Measurements from ENCODE around the gene GPR83. TPM values are rescaled to one million over a fixed set of nuclear protein-coding genes. Genes with fewer than 3 reads are reported as not detected.
A peak's percentile ranks its signal among the peaks of the same experiment; 100 is the strongest.

The GPR83 gene
- total and polyA plus RNA-seq, 5 donors from 2014 or later: 0.14 to 0.24 (median 0.15) TPM; not detected in 2

DNA sequence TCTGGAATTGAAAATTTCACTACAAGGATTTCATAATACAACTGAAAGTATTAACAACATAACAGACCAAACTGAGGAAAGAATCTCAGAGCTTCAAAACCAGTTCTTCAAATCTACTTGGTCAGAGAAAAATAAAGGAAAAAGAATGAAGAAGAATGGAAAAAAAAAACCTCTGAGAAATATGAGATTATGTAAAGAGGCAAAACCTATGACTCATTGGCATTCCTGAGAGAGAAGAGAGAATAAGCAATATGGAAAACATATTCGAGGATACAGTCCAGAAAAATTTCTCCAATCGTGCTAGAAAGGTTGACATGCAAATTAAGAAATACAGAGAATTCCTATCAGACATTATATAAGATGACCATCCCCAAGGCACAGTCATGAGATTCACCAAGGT is 23.4 kb upstream of the GPR83 start:
- Histone ChIP-seq H3K27ac (ENCODE audit: insufficient read depth, low read length, poor library complexity, severe bottlenecking) (no peak overlapping the region), H3K4me3 (ENCODE audit: low read depth, low read length) (no peak overlapping the region), H3K27me3 (ENCODE audit: control insufficient read depth, insufficient read depth, low read length) (no peaks in the 10 kb centered on the region), H3K36me3 (ENCODE audit: control insufficient read depth, insufficient read depth, low read length) (peaks cover 57% of the 10 kb centered on the region), H3K9me3 (ENCODE audit: control insufficient read depth in 2 of 2, low read length in 2 of 2) (no peaks in the 10 kb centered on the region), H3K4me1 (ENCODE audit: control insufficient read depth, insufficient read depth, low read length, poor library complexity, severe bottlenecking) (no peaks in the 10 kb centered on the region)
- no peak overlapping the region for H3K27ac Mint-ChIP-seq
- DNase-seq (no peak), ATAC-seq (ENCODE audit: low read depth in 2 of 2) (no peak)
- no peaks in the 10 kb centered on the region for H3K27me3 Mint-ChIP-seq
- H3K4me1 Mint-ChIP-seq: peaks cover 0 to 11% (median 9%) of the 10 kb centered on the region in 4 donors
- H3K4me3 Mint-ChIP-seq: no peak overlapping the region
- H3K9me3 Mint-ChIP-seq: peaks cover 0 to 6% (median 3%) of the 10 kb centered on the region in 7 donors
- H3K36me3 Mint-ChIP-seq: peaks cover 67% of the 10 kb centered on the region

DNA sequence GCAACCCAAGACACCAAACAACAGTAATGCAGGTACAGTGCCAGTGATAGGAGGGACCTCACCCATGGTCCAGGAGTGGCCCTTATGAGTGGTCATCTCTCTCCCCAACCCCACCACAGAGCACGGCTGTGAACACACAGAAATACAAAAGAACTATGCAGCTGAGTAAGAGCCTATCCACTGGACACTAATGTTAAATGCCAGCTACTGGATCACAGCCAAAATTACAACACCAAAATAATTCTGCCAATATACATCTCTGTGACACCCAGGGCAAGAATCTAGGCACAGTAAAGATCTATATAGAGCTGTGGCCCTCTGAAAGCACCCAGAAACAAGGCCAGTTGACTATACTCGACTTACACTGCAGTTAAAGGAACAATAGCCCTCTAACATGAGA is 22.8 kb upstream of the GPR83 start:
- no peaks in the 10 kb centered on the region for H3K27me3 ChIP-seq (ENCODE audit: control insufficient read depth, insufficient read depth, low read length)
- H3K4me3 ChIP-seq (ENCODE audit: low read depth, low read length): no peak overlapping the region
- Mint-ChIP-seq H3K27ac (no peak overlapping the region), H3K9me3 (peaks cover 0 to 6% (median 3%) of the 10 kb centered on the region in 7 donors), H3K4me3 (no peak overlapping the region), H3K36me3 (peaks cover 65% of the 10 kb centered on the region), H3K4me1 (peaks cover 0 to 11% (median 9%) of the 10 kb centered on the region in 4 donors), H3K27me3 (no peaks in the 10 kb centered on the region)
- ATAC-seq (ENCODE audit: low read depth in 2 of 2): no peak
- H3K27ac ChIP-seq (ENCODE audit: insufficient read depth, low read length, poor library complexity, severe bottlenecking): no peak overlapping the region
- H3K9me3 ChIP-seq (ENCODE audit: control insufficient read depth in 2 of 2, low read length in 2 of 2): no peaks in the 10 kb centered on the region
- no peak for DNase-seq
- no peaks in the 10 kb centered on the region for H3K4me1 ChIP-seq (ENCODE audit: control insufficient read depth, insufficient read depth, low read length, poor library complexity, severe bottlenecking)
- H3K36me3 ChIP-seq (ENCODE audit: control insufficient read depth, insufficient read depth, low read length): peaks cover 52% of the 10 kb centered on the region

DNA sequence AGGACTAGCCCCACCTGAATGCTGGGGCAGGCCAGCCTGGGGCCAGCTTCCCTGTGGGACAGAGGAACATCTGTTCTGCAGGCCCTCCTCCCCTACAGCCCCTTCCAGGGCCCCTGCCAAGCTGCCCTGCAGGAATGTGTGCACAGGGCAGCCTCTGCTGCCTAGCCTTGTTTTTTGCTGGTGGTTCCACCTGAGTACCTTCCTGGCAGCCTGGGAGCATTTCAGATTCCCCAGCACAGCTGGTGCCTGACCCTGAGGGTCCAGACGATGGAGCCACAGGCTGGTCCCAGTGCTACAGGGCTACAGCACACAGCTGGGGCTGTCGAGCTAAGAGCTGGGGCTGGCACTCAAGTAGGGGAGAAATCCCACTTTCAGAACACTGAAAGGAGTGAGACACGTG is 22.3 kb upstream of the GPR83 start:
- Mint-ChIP-seq H3K36me3 (peaks cover 61% of the 10 kb centered on the region), H3K27me3 (no peaks in the 10 kb centered on the region)
- H3K36me3 ChIP-seq (ENCODE audit: control insufficient read depth, insufficient read depth, low read length): peaks cover 48% of the 10 kb centered on the region

DNA sequence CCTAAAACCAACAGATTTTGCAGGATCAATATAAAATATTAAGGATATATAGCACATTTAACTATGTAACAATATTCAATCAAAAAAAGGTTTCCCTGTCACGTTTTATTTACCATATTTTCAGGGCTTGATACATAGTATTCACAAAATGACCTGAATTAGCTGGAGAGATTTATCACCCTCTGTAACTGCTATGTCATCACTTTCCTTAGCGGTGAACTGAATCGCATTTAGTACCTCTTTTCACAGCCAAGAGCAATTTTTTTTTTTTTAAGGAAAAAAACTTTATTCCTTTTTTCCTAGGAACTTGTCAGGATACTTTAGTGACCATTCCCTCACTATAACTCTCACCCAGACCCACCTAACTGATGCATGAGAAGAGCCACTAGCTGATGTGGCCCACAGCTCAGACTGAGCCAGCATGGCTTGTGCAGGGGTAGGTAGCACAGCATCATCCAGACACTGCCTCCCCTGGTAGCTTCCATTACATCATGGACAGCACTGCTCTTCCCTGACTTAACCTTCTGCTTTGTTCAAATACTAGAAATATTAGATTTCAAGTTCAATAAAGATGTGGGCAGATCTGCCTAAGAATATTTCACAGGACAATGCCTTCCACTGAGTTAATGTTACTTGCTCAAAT is 17.0 kb upstream of the GPR83 start:
- DNase-seq: no peak
- no peak for ATAC-seq (ENCODE audit: low read depth in 2 of 2)
- Mint-ChIP-seq H3K4me1 (peaks cover 0 to 4% (median 0%) of the 10 kb centered on the region in 4 donors), H3K36me3 (peaks cover 38% of the 10 kb centered on the region), H3K27me3 (no peaks in the 10 kb centered on the region), H3K4me3 (no peak overlapping the region), H3K27ac (no peak overlapping the region), H3K9me3 (no peaks in the 10 kb centered on the region)
- Histone ChIP-seq H3K27me3 (ENCODE audit: control insufficient read depth, insufficient read depth, low read length) (no peaks in the 10 kb centered on the region), H3K36me3 (ENCODE audit: control insufficient read depth, insufficient read depth, low read length) (peaks cover 21% of the 10 kb centered on the region), H3K4me3 (ENCODE audit: low read depth, low read length) (no peak overlapping the region), H3K4me1 (ENCODE audit: control insufficient read depth, insufficient read depth, low read length, poor library complexity, severe bottlenecking) (no peaks in the 10 kb centered on the region), H3K27ac (ENCODE audit: insufficient read depth, low read length, poor library complexity, severe bottlenecking) (no peak overlapping the region), H3K9me3 (ENCODE audit: control insufficient read depth in 2 of 2, low read length in 2 of 2) (no peaks in the 10 kb centered on the region)

More for the DNA sequence above, 22.3 kb upstream of the GPR83 start:
- peaks cover 1 to 11% (median 9%) of the 10 kb centered on the region in 4 donors for H3K4me1 Mint-ChIP-seq
- Histone ChIP-seq H3K27ac (ENCODE audit: insufficient read depth, low read length, poor library complexity, severe bottlenecking) (no peak overlapping the region), H3K27me3 (ENCODE audit: control insufficient read depth, insufficient read depth, low read length) (no peaks in the 10 kb centered on the region), H3K4me1 (ENCODE audit: control insufficient read depth, insufficient read depth, low read length, poor library complexity, severe bottlenecking) (no peaks in the 10 kb centered on the region), H3K9me3 (ENCODE audit: control insufficient read depth in 2 of 2, low read length in 2 of 2) (no peaks in the 10 kb centered on the region), H3K4me3 (ENCODE audit: low read depth, low read length) (no peak overlapping the region)
- no peak overlapping the region for H3K4me3 Mint-ChIP-seq
- no peak for DNase-seq
- H3K27ac Mint-ChIP-seq: no peak overlapping the region
- ATAC-seq (ENCODE audit: low read depth in 2 of 2): no peak
- H3K9me3 Mint-ChIP-seq: peaks cover 0 to 6% (median 3%) of the 10 kb centered on the region in 7 donors

DNA sequence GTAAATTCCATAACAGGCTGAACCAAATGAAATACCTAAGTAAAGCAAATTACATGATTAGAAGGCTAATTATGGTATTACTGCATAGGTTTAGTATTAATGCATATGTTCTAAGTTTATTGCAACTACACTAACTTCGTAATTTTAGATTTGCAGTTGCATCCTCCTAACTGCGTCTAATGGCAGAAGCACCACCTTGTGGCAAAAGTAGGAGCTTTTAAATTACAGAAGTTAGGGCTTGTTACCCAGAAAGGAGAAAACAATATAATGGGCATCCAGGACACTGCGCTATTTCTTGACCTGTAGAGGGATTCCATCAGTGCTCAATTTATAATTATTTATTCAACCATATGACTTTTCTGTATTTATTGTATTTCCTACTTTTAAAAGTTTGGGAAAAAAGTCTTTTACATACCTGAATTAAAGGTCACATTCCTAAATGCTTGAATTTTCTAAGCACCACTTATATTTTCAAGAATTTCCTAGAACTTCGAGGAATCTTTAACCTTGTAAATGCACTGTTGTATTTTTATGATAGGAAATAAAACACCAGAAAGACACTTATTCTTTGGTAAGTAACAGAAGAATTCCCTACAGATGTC is 16.3 kb upstream of the GPR83 start:
- peaks cover 18% of the 10 kb centered on the region for H3K36me3 ChIP-seq (ENCODE audit: control insufficient read depth, insufficient read depth, low read length)
- no peak overlapping the region for H3K4me3 Mint-ChIP-seq
- peaks cover 0 to 4% (median 0%) of the 10 kb centered on the region in 7 donors for H3K9me3 Mint-ChIP-seq
- H3K4me3 ChIP-seq (ENCODE audit: low read depth, low read length): no peak overlapping the region
- no peaks in the 10 kb centered on the region for H3K4me1 ChIP-seq (ENCODE audit: control insufficient read depth, insufficient read depth, low read length, poor library complexity, severe bottlenecking)
- H3K9me3 ChIP-seq (ENCODE audit: control insufficient read depth in 2 of 2, low read length in 2 of 2): no peaks in the 10 kb centered on the region
- DNase-seq: peak in 1 of 3 donors; percentile 24
- H3K4me1 Mint-ChIP-seq: peaks cover 0 to 4% (median 0%) of the 10 kb centered on the region in 4 donors
- H3K36me3 Mint-ChIP-seq: peaks cover 43% of the 10 kb centered on the region
- H3K27ac ChIP-seq (ENCODE audit: insufficient read depth, low read length, poor library complexity, severe bottlenecking): no peak overlapping the region
- peak overlapping the region in 1 of 3 donors; percentile 26 for H3K27ac Mint-ChIP-seq
- H3K27me3 Mint-ChIP-seq: no peaks in the 10 kb centered on the region
- ATAC-seq (ENCODE audit: low read depth in 2 of 2): no peak
- no peaks in the 10 kb centered on the region for H3K27me3 ChIP-seq (ENCODE audit: control insufficient read depth, insufficient read depth, low read length)

DNA sequence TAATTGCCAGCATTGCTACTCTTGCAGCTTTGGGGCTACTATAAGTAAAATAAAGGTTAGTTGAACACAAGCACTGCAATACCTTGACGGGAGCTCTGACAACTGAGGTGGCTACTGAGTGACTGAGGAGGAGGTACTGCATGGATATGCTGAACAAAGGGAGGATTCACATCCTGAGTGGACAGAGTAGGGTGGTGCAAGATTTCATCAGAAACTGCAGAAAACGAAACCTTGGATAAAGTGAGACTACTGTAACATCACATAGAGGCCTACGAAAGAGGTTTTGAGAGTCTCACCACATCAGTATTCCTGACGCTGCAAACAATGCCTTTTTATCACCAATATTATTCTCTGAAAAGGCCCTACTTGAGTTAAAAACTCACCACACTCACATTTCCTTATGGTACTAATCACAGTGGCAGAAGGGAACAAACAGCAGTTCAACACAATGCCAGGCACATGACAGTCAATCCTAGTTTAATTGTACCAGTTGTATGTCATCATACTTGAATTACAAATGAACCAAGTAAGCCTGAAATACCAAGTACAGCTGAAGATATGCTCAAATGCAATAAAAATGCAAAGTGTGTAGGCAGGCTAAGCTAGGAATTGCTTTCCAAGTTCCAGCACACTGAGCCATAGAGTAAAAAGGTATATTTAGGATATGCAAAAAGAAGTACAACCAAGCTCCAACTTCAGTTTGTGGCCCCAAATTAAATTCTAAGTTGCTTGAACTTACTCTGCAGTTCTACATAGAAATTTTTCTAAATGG is 4.0 kb upstream of the GPR83 start:
- peaks cover 0 to 35% (median 7%) of the 10 kb centered on the region in 7 donors for H3K9me3 Mint-ChIP-seq
- H3K27me3 Mint-ChIP-seq: peaks cover 33% of the 10 kb centered on the region

DNA sequence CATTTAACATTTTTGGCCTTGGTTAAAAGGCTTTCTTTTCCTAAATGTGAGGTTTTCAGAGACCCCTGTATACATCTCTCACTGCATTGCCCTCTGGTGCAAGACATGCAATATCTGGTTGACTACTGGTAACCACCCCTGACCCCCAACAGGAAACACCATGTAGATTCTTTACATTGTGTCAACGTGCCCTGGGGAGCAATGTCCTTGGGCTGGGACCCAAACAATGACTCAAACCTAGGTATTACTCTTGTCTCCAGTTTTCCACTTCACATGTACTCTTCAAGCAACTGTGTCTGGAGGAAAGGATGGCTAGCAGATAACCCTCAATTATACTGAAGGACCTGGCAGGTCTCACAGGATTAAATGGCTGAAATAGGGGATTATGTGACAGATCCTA is 1.1 kb upstream of the GPR83 start:
- no peak overlapping the region for H3K27ac ChIP-seq (ENCODE audit: insufficient read depth, low read length, poor library complexity, severe bottlenecking)
- Mint-ChIP-seq H3K27me3 (peaks cover 57% of the 10 kb centered on the region), H3K4me3 (no peak overlapping the region), H3K4me1 (peaks cover 0 to 11% (median 6%) of the 10 kb centered on the region in 4 donors), H3K9me3 (peaks cover 0 to 13% (median 4%) of the 10 kb centered on the region in 7 donors), H3K36me3 (peaks cover 3% of the 10 kb centered on the region), H3K27ac (no peak overlapping the region)
- H3K4me3 ChIP-seq (ENCODE audit: low read depth, low read length): no peak overlapping the region
- H3K36me3 ChIP-seq (ENCODE audit: control insufficient read depth, insufficient read depth, low read length): no peaks in the 10 kb centered on the region
- peaks cover 0 to 7% of the 10 kb centered on the region in 2 experiments for H3K9me3 ChIP-seq (ENCODE audit: control insufficient read depth in 2 of 2, low read length in 2 of 2)
- ATAC-seq (ENCODE audit: low read depth in 2 of 2): no peak
- DNase-seq: no peak
- H3K27me3 ChIP-seq (ENCODE audit: control insufficient read depth, insufficient read depth, low read length): peaks cover 27% of the 10 kb centered on the region
- no peaks in the 10 kb centered on the region for H3K4me1 ChIP-seq (ENCODE audit: control insufficient read depth, insufficient read depth, low read length, poor library complexity, severe bottlenecking)

More for the DNA sequence above, 4.0 kb upstream of the GPR83 start:
- H3K4me1 ChIP-seq (ENCODE audit: control insufficient read depth, insufficient read depth, low read length, poor library complexity, severe bottlenecking): no peaks in the 10 kb centered on the region
- Mint-ChIP-seq H3K27ac (no peak overlapping the region), H3K4me3 (no peak overlapping the region), H3K36me3 (peaks cover 3% of the 10 kb centered on the region), H3K4me1 (peaks cover 0 to 8% (median 3%) of the 10 kb centered on the region in 4 donors)
- peaks cover 0 to 7% of the 10 kb centered on the region in 2 experiments for H3K9me3 ChIP-seq (ENCODE audit: control insufficient read depth in 2 of 2, low read length in 2 of 2)
- DNase-seq: no peak
- no peak for ATAC-seq (ENCODE audit: low read depth in 2 of 2)
- H3K27me3 ChIP-seq (ENCODE audit: control insufficient read depth, insufficient read depth, low read length): peaks cover 12% of the 10 kb centered on the region
- H3K4me3 ChIP-seq (ENCODE audit: low read depth, low read length): no peak overlapping the region
- H3K27ac ChIP-seq (ENCODE audit: insufficient read depth, low read length, poor library complexity, severe bottlenecking): no peak overlapping the region
- H3K36me3 ChIP-seq (ENCODE audit: control insufficient read depth, insufficient read depth, low read length): no peaks in the 10 kb centered on the region
